HG03196 (cell line): Measurements from ENCODE around the gene GLIPR1.
"Not testable (repeated sequence)": the region's sequence is repeated elsewhere in the genome, so short reads cannot be mapped to it uniquely, and the experiment has no call there.

Experiments used
- ATAC-seq: cut with Tn5 transposase; IDR thresholded peaks from one replicate; pipeline ENCODE4 v1.9.1; 2021; ENCODE audit not compliant: unreplicated experiment

Gene GLIPR1

DNA sequence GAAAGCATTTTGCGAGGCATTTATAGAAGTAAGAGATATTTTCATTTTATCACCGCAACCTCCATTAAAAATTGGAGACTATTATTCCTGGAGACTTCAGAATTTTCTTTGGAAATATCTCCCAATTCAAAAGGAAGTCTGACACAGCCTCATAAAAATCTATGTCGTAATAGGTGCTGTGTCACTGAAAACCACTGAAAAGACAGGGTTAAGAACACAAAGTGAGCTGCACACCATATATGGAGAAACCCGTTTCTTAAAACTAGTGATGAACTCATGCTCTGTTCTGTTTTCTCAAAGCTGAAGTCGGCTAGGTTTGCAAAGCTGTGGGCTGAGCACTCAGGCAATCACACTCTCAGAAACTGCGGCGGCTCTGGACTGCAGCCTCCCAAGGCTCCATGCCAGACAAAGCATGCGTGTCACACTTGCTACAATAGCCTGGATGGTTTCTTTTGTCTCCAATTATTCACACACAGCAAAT is at the start of gene GLIPR1:
Gene GLIPR1, plus strand, starts transcription at position 287 of the 481 bp plus-strand sequence. Its CDS starts 126 bp downstream, at position 413.
- peak; percentile 86 for ATAC-seq

DNA sequence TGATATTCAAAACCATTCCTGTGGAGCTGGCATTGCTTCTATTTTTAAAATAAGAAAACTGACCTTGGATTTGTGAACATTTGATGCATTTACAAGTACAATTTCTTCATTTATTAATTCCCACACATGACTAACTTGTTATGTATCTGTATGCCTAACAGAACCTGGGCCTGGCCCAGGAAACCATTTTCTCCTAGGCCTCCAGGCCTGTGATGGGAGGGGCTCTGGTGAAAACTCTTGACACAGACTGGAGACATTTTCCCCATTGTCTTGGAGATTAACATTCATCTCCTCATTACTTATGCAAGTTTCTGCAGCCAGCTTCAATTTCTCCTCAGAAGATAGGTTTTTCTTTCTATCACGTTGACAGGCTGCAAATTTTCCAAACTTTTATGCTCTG is 47.6 kb upstream of the GLIPR1 start:
- no peak for ATAC-seq

DNA sequence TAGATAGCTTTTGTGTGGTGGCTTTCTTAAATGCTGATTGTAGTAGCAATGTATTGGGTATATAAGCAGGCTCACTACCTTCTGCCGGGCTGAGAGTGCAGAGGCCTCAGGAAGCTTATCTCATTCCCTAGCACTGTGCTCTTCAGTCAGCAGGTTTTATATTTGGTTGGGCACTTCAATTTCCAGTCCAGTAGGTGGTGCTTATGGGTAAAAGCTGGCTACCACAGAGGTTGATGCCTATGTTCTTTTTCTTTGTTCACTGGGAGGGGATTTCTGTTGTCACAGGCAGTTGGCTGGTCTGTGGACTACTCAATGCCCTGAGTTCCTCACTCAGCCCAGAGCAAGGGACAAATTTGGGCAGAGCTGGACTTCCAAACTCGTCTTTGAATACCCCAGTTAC is 43.0 kb upstream of the GLIPR1 start:
- ATAC-seq: peak; percentile 79

DNA sequence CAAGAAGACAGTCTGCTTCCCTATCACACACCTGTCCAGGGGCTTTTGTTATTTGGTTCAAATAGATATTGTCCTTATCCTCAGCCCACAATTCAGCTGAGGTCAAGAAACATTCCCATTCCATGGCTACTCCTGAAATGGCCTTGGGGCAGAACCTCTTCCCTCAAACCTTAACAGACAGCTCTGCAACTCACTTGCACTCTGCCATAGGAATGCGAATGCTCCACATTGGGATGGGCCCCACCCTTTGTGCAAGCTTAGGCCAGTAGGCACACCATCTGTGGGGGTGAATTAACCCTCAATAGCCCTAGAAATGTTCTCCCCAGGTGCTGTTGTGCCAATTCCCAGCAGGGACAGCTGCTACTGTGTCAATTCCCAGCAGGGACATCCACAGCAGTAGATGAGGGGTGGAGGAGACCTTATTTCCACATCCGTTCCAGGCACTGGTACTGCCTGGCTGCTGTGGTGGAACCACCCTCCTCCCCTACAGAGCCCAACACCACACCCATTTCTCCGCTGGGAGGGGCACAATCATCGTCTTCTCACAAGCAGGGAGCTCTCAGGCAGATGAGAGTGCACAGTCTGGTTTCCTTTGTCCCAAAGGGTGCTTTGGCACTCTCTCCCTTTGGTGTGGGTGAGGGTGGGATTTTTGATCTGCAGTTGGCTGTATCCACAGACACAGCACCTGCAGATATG is 42.3 kb upstream of the GLIPR1 start:
- no peak for ATAC-seq

DNA sequence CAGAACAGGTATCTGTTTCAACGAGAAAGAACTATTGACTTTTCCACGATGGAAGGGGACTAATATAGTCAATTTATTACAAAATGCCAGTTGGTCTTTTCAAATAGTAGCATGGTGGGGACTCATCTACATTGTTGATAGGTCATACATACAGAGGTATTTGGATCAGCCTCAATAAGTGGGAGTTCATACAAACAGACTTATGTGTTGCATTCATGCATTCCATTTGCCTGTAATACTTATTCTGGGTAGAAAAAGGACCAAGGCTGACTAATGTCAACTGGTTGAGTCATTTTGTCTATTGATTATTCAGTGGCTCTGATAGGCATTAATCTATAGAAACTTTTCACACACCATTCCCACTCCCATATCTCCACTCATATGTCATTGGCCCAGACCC is 41.5 kb upstream of the GLIPR1 start:
- no peak for ATAC-seq

DNA sequence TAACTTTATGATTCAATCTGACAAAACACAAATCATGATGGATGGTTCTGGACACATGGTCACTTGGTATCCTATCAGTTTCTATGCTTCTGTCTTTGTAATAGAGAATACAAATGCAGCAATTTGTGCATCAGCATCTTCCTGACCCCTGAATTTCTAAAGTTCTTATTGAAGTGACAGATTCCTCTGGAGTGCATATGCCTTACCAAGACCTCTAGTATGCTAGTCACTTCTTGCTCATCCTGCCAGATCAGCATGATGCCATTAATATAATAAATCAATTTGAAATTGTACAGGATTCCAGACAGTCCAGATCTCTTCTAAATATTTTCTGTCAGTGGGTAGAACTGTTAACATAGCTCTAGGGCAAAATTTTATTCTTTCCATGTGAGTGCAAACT is 40.6 kb upstream of the GLIPR1 start:
- no peak for ATAC-seq

DNA sequence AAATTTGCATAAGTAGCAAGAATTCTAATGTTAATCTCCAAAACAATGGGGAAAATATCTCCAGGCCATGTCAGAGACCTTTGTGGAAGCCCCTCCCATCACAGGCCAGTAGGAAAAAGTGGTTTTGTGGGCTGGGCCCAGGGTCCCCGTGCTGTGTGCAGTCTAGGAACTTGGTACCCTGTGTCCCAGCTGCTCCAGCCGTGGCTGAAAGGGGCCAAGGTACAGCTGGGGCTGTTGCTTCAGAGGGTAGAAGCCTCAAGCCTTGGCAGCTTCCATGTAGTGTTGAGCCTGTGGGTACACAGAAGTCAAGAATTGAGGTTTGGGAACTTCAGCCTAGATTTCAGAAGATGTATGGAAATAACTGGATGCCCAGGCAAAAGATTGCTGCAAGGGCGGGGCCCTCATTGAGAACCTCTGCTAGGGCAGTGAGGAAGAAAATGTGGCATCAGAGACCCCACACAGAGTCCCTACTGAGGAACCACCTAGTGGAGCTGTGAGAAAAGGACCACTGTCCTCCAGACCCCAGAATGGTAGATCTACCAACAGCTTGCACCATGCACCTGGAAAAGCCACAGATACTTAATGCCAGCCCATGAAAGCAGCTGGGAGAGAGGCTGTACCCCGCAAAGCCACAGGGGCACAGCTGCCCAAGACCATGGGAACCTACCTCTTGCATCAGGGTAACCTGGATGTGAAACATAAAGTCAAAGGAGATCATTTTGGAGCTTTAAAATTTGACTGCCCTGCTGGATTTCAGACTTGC is 38.7 kb upstream of the GLIPR1 start:
- not testable (repeated sequence) for ATAC-seq

DNA sequence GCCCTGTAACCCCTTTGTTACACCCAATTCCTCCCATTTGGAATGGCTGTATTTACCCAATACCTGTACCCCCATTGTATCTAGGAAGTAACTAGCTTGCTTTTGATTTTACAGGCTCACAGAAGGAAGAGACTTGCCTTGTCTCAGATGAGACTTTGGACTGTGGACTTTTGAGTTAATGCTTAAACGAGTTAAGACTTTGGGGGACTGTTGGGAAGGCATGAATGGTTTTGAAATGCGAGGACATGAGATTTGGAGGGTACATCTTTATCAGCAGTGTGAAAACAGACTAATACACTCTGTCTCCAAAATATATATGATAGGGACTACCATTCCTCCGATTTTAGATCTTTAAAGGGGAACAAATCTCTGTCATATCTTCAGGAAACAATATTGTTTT is 38.1 kb upstream of the GLIPR1 start:
- not testable (repeated sequence) for ATAC-seq

DNA sequence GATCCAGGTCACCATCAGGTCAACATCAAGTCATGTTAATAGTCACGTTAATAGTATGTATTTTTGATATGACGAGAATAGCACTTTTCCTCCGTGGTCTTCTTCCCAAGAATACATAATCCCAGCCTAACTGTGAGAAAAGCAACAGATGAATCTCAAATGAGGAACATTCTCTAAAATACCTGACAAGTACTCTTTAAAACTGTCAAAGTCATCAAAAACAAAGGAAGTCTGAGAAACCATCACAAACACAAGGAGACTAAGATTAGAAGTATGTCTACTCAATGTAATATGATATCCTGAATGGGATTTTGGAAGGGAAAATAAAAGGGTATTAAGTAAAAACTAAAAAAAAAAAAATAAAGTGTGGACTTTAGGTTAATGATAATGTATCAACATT is 36.8 kb upstream of the GLIPR1 start:
- no peak for ATAC-seq

DNA sequence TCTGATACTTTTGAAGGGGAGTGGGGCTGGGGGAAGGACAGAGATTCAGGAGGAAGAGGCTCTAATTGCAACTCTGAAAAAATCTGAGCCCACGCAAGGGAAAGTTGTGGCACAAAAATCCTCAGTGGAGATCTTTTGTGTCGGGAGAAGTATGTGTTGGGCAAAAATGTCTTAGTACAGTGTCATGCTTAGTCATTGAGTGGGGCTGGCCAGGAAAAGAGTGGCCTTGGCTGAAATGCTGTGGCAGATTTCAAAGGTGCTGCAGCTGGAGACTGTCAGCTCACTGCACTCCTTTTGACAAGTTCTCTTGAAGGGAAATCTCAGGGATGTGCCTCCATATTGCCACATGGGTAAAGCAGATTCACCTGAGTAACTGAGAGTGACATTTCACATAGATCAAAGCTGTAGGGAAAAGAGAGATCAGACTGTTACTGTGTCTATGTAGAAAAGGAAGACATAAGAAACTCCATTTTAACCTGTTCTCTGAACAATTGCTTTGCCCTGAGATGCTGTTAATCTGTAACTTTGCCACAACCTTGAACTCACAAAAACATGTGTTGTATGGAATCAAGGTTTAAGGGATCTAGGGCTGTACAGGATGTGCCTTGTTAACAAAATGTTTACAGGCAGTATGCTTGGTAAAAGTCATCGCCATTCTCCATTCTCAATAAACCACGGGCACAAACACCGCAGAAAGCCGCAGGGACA is 36.0 kb upstream of the GLIPR1 start:
- ATAC-seq: no peak

DNA sequence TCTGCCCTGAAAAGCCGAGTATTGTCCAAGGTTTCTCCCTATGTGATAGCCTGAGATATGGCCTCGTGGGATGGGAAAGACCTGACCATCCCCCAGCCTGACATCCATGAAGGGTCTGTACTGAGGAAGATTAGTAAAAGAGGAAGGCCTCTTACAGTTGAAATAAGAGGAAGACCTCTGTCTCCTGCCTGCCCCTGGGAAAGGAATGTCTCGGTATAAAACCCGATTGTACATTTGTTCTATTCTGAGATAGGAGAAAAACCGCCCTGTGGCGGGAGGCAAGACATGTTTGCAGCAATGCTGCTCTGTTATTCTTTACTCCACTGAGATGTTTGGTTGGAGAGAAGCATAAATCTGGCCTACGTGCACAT is 35.4 kb upstream of the GLIPR1 start:
- ATAC-seq: not testable (repeated sequence)

DNA sequence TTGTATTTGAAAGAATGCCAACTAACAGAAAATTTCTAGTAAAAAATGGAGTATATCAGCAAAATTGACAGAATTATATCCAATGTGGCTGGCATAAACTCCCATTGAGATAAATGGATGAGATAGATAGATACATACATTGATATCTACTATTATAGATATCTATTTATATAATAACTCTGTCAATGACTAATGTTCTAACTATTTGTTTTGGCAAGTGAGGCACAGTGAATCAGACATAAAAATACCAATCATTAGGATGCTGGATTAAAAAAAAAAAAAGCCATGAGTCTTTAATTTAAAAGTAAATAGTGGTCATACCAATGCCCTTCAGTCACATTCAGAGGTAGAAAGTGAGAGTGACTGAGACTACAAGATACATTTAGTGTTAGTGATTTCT is 33.7 kb upstream of the GLIPR1 start:
- ATAC-seq: no peak

DNA sequence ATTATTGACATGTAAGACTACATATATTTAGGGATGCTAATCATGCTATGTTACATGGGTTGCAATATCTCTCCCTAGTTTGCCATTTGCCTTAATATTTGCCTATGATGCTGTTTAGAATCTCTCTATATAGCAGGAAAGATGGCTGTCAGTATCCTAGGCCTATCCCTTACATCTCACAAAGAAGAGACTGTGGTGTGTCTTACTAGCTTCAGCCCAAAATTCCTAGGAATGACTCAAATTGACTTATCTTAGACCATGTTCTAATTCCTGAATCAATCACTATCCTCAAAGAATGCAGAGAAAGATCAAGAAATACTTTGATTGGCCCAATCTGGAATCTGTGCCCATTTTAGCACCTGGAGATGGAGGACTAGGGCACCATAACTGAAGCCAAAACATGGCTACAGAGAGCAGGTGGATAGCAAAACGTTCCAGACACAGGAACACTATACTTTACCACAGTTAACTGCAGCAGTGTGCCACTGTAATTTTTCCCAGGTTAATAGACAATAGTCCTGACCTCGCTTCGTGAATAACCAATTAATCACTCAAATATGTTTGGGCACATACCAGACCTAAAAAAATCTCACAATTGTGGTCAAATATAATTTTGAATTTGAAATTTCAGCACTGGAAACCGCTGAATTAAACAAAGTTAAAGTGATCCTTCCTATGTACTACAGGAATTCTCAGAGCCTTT is 32.7 kb upstream of the GLIPR1 start:
- ATAC-seq: no peak

DNA sequence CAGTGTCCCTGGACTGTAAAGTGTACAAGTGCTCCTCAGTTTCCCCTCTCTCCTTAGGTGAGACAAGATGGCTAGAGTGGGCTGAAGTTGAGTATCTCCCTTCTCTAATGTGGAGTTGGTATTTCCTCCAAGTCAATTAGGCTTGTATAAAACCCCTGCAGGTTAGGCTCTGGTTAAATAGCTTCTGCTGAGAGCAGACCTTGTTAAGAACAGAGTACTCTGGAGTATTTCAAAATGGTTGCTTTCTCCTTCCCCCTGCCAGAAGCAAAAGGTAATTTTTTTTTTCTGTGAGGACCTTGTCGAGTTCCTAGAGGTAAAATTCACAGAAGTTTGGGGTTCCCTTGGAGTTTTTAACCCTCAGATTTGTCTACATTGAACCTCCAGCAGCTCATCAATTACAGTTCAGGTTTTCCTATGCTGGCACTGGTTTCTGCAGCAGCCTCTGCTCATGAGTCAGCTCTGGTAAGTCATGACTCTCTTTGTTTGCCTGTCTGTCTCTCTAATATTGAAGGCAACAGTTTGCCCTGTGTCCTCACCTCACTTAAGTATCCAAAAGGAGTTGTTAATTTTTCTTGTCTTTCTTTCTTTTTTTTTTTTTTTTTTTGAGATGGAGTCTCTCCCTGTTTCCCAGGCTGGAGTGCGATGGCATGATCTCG is 27.8 kb upstream of the GLIPR1 start:
- ATAC-seq: no peak

DNA sequence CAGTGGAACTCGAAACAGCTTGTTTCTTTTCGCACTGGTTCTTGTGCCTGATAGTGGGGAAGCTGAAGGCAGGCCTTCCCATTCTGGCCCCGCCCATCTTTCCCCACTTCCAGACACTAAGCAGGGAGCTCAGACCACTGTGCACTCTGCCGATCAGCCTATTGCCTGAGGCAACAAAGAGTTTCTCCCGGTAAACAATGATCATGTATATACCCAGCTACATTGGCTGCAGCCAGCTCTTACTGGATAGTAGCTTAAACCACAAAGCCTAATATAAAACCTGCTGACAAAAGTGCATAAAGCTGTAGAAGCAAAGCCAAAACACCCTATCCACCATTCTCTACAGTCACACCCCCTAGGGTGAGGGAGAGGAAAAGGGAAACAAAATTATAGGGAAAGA is 24.7 kb upstream of the GLIPR1 start:
- no peak for ATAC-seq

DNA sequence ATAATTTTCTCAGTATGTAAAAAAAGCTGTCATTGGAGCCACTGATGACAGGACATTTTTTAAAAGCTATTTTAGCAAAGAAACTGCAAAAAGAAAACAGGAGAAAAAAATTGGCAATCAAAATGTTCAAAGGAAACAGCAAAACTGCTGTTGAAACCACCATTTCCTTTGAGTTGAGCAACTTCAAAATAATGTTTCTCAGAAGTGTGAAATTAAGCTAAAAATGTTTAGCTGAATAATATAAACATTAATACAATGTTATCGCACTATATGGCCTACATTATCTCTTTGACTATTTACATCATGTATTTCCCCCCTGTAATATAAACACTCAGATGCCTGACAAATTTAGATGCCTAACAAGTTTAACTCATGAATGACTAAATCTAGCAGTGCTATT is 23.4 kb upstream of the GLIPR1 start:
- ATAC-seq: no peak

DNA sequence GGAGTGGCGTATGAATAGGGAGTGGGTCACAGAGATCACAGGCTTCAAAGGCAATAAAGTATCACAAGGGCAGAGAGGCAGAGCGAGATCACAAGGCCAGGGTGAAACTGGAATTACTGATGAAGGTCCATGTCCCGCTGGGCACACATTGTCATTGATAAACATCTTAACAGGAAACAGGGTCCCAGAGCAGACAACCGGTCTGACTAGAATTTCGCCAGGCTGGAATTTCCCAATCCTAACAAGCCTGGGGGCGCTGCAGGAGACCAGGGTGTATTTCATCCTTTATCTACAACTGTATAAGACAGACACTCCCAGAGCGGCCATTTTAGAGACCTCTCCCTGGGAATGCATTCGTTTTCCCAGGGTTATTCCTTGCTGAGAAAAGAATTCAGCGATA is 22.7 kb upstream of the GLIPR1 start:
- ATAC-seq: not testable (repeated sequence)

DNA sequence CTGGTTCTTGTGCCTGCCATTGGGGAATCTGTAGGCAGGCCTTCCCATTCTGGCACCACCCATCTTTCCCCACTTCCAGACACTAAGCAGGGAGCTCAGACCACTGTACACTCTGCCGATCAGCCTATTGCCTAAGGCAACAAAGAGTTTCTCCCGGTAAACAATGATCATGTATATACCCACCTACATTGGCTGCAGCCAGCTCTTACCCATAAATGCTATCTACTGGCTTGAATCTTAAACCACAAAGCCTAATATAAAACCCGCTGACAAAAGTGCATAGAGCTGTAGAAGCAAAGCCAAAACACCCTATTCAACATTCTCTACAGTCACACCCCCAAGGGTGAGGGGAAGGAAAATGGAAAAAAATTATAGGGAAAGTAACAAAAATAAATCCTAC is 20.8 kb upstream of the GLIPR1 start:
- no peak for ATAC-seq

DNA sequence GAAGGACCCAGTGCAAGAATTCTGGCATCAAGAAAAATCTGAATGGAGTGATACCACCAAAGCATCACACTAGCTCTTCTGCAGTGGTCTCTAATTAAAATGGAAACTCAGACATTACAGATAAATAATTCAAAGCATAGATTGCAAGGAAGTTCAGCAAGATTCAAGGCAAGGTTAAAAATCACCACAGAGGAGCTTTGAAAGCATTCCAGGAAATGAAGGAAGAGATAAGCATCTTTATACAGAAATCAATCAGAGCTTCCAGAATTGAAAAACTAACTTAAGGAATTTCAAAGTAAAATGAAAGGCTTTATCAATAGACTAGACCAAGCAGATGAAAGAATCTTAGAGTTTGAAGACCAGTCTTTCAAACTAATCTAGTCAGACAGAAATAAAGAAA is 20.4 kb upstream of the GLIPR1 start:
- ATAC-seq: no peak
